IMR-90 (cell line): Measurements from ENCODE around the gene DARS1. TPM values are rescaled to one million over a fixed set of nuclear protein-coding genes. Genes with fewer than 3 reads are reported as not detected.

Experiments used
- ATAC-seq: fragments of 200-7000 bp; cut with Tn5 transposase; 2 replicates; pipeline ENCODE4 v1.9.1; 2020; ENCODE audit warnings: low read depth, mild to moderate bottlenecking, moderate library complexity
- BruUV-seq: library from RNA; stranded (reverse); fragments of 400-500 nt; replicated peaks from 2 replicates; lab custom pipeline; 2021; lab: Mats Ljungman, UMichigan
- CTCF ChIA-PET: fragments of 300-600 bp; formaldehyde crosslinking; extraction: SDS; loops from one replicate; lab custom pipeline; 2021; ENCODE audit warnings: antibody characterized with exemption; lab: Yijun Ruan, JAX
- POLR2A ChIA-PET: fragments of 300-600 bp; sonication (Branson Sonifier 250); formaldehyde crosslinking; loops from one replicate; lab custom pipeline; 2022; ENCODE audit warnings: antibody characterized with exemption; ENCODE audit not compliant: unreplicated experiment; lab: Charles Lee
- DNase-seq: peaks from one replicate; pipeline ENCODE4 v3.0.0; 2013
- H2AFZ ChIP-seq: replicated peaks from 2 replicates; pipeline ENCODE3; 2013; ENCODE audit warnings: low read length, mild to moderate bottlenecking; ENCODE audit not compliant: poor library complexity
- H2AK5ac ChIP-seq: 2 replicates; pipeline ENCODE4 v1.6.1; 2013; ENCODE audit warnings: low read depth, low read length, inconsistent platforms
- H2AK9ac ChIP-seq: replicated peaks from 2 replicates; pipeline ENCODE3; 2013; ENCODE audit warnings: mild to moderate bottlenecking, low read depth, low read length, moderate library complexity; ENCODE audit not compliant: poor library complexity
- H2BK120ac ChIP-seq: 2 replicates; pipeline ENCODE4 v1.6.1; 2013; ENCODE audit warnings: low read depth, low read length, inconsistent platforms
- H2BK15ac ChIP-seq: 3 replicates; pipeline ENCODE4 v1.6.1; 2013; ENCODE audit warnings: low read depth, low read length, inconsistent platforms
- H2BK20ac ChIP-seq: 2 replicates; pipeline ENCODE4 v1.6.1; 2013; ENCODE audit warnings: low read depth, mild to moderate bottlenecking, inconsistent platforms, low read length, moderate library complexity
- H2BK5ac ChIP-seq: 2 replicates; pipeline ENCODE4 v1.6.1; 2013; ENCODE audit warnings: mild to moderate bottlenecking, low read depth, low read length, inconsistent platforms; ENCODE audit not compliant: poor library complexity, severe bottlenecking
- H3K14ac ChIP-seq: replicated peaks from 2 replicates; pipeline ENCODE4 v1.6.1; 2013; ENCODE audit warnings: low read depth, low read length, inconsistent platforms
- H3K18ac ChIP-seq: 2 replicates; pipeline ENCODE4 v1.6.1; 2013; ENCODE audit warnings: low read depth, low read length, control low read depth
- H3K23ac ChIP-seq: 2 replicates; pipeline ENCODE4 v1.6.1; 2013; ENCODE audit warnings: low read depth, low read length, inconsistent platforms
- H3K27ac ChIP-seq: 2 replicates; pipeline ENCODE4 v1.5.1; 2013; ENCODE audit warnings: mild to moderate bottlenecking, control low read depth, low read length; ENCODE audit not compliant: insufficient read depth
- H3K27me3 ChIP-seq: 2 replicates; pipeline ENCODE4 v1.6.1; 2013; ENCODE audit warnings: low read length; ENCODE audit not compliant: control insufficient read depth, insufficient read depth
- H3K36me3 ChIP-seq: 2 replicates; pipeline ENCODE4 v1.6.1; 2013; ENCODE audit warnings: low read length, mixed read lengths; ENCODE audit not compliant: control insufficient read depth, insufficient read depth
- H3K4ac ChIP-seq: 2 replicates; pipeline ENCODE4 v1.6.1; 2013; ENCODE audit warnings: low read depth, low read length, inconsistent platforms
- H3K4me1 ChIP-seq: 2 replicates; pipeline ENCODE4 v1.6.1; 2013; ENCODE audit warnings: low read length, mixed read lengths; ENCODE audit not compliant: control insufficient read depth, insufficient read depth
- H3K4me2 ChIP-seq: 2 replicates; pipeline ENCODE4 v1.6.1; 2013; ENCODE audit warnings: low read depth, mild to moderate bottlenecking, control low read depth, low read length, moderate library complexity
- H3K4me3 ChIP-seq: 2 replicates; pipeline ENCODE4 v1.5.1; 2013; ENCODE audit warnings: low read depth, mild to moderate bottlenecking, control low read depth, low read length, moderate library complexity; ENCODE audit not compliant: insufficient read depth
- H3K56ac ChIP-seq: 2 replicates; pipeline ENCODE4 v1.6.1; 2013; ENCODE audit warnings: low read length, inconsistent platforms; ENCODE audit not compliant: insufficient read depth; ENCODE audit errors: extremely low read depth
- H3K79me1 ChIP-seq, 2 experiments: 2 replicates each; pipeline ENCODE4 v1.6.1; 2013; ENCODE audit warnings: low read length in 2 of 2, inconsistent platforms in 1 of 2, low read depth in 1 of 2
- H3K9ac ChIP-seq: 2 replicates; pipeline ENCODE4 v1.6.1; 2013; ENCODE audit warnings: low read depth, low read length, control low read depth
- H3K9me1 ChIP-seq: 2 replicates; pipeline ENCODE4 v1.6.1; 2013; ENCODE audit warnings: low read length, inconsistent platforms; ENCODE audit not compliant: insufficient read depth
- H3K9me3 ChIP-seq: 2 replicates; pipeline ENCODE4 v1.6.1; 2013; ENCODE audit warnings: low read length; ENCODE audit not compliant: control insufficient read depth, insufficient read depth
- H4K20me1 ChIP-seq: 2 replicates; pipeline ENCODE4 v1.6.1; 2013; ENCODE audit warnings: low read length, inconsistent platforms; ENCODE audit not compliant: insufficient read depth
- H4K5ac ChIP-seq: 2 replicates; pipeline ENCODE4 v1.6.1; 2013; ENCODE audit warnings: mild to moderate bottlenecking, low read depth, low read length, control low read depth
- H4K8ac ChIP-seq, 2 experiments: 2 replicates each; pipeline ENCODE4 v1.6.1; 2013; ENCODE audit warnings: low read depth in 2 of 2, low read length in 2 of 2, control low read depth in 1 of 2, inconsistent platforms in 1 of 2
- H4K91ac ChIP-seq: 2 replicates; pipeline ENCODE4 v1.6.1; 2013; ENCODE audit warnings: low read depth, low read length, inconsistent platforms; ENCODE audit not compliant: insufficient read depth
- BHLHE40 ChIP-seq: fragments of 150-350 bp; IDR thresholded peaks from 2 replicates; pipeline ENCODE4 v1.6.1; 2016; ENCODE audit warnings: mild to moderate bottlenecking, low read depth, low read length
- CEBPB ChIP-seq: IDR thresholded peaks from 2 replicates; pipeline ENCODE4 v1.6.1; 2012; ENCODE audit warnings: low read depth, low read length, improper control_type of control experiment
- CHD1 ChIP-seq: IDR thresholded peaks from 2 replicates; pipeline ENCODE4 v1.6.1; 2012; ENCODE audit warnings: low read depth, low read length, improper control_type of control experiment
- ELK1 ChIP-seq: fragments of 150-350 bp; IDR thresholded peaks from 2 replicates; pipeline ENCODE4 v1.6.1; 2016; ENCODE audit warnings: low read depth, mild to moderate bottlenecking, low read length, moderate library complexity, borderline replicate concordance
- FOS ChIP-seq: fragments of 150-350 bp; IDR thresholded peaks from 2 replicates; pipeline ENCODE4 v1.6.1; 2016; ENCODE audit warnings: low read depth, low read length
- MAZ ChIP-seq: IDR thresholded peaks from 2 replicates; pipeline ENCODE4 v1.6.1; 2012; ENCODE audit warnings: low read depth, mild to moderate bottlenecking, low read length, improper control_type of control experiment, moderate library complexity, borderline replicate concordance
- MXI1 ChIP-seq: IDR thresholded peaks from 2 replicates; pipeline ENCODE4 v1.6.1; 2012; ENCODE audit warnings: low read depth, mild to moderate bottlenecking, low read length, moderate library complexity, borderline replicate concordance
- NFE2L2 ChIP-seq: fragments of 150-350 bp; IDR thresholded peaks from 2 replicates; pipeline ENCODE4 v1.6.1; 2016; ENCODE audit warnings: low read depth, mild to moderate bottlenecking, low read length
- POLR2A ChIP-seq: IDR thresholded peaks from 2 replicates; pipeline ENCODE4 v1.6.1; 2012; ENCODE audit warnings: mild to moderate bottlenecking, low read depth, low read length
- RCOR1 ChIP-seq: IDR thresholded peaks from 2 replicates; pipeline ENCODE4 v1.6.1; 2012; ENCODE audit warnings: mild to moderate bottlenecking, low read length, improper control_type of control experiment; ENCODE audit not compliant: insufficient replicate concordance
- RFX5 ChIP-seq: IDR thresholded peaks from 2 replicates; pipeline ENCODE4 v1.8.0; 2012; ENCODE audit warnings: low read depth, mild to moderate bottlenecking, low read length, moderate library complexity
- SMC3 ChIP-seq: fragments of 150-350 bp; IDR thresholded peaks from 2 replicates; pipeline ENCODE4 v1.6.1; 2016; ENCODE audit warnings: low read depth, mild to moderate bottlenecking, antibody characterized with exemption, low read length, moderate library complexity
- dilution Hi-C: fragments of 300-500 bp; cut with HindIII; formaldehyde crosslinking; loops from one replicate; pipeline ENCODE4 v1.14.3; 2018; ENCODE audit warnings: low sequenced_read_pairs; ENCODE audit not compliant: unreplicated experiment
- in situ Hi-C: fragments of 300-500 bp; cut with MboI; formaldehyde crosslinking; loops from 3 replicates; pipeline ENCODE4 v1.14.3; 2019; ENCODE audit warnings: low sequenced_read_pairs, inconsistent platforms, mixed read lengths
- intact Hi-C: fragments of 100-400 bp; cut with micrococcal nuclease; formaldehyde crosslinking; loops from 2 replicates; pipeline ENCODE4 v1.10.0; 2022
- polyA plus RNA-seq, 3 experiments: library from polyadenylated mRNA; depleted of rRNA; stranded (reverse); fragments of >200 nt; gene quantifications; 2 replicates each; pipeline ENCODE4 v1.2.3, GENCODE V29; 2012; ENCODE audit warnings: low replicate concordance in 1 of 3
- total RNA-seq: library from RNA; depleted of rRNA; stranded (reverse); fragments of >200 nt; gene quantifications from 2 replicates; pipeline ENCODE4 v1.2.3, GENCODE V29; 2012

DARS1 gene
- total and polyA plus RNA-seq, 2 of the 4 experiments (the other 2 are of a cell fraction): 56.5 to 66.5 TPM

- ATAC-seq: no peak
These were observed 48.9 kb downstream of the DARS1 start for GRCh38 chr2:135936524-135936923.

More at GRCh38 chr2:135936524-135936923, 48.9 kb downstream of the DARS1 start:
- Histone ChIP-seq H3K23ac (no peak overlapping the region), H3K18ac (no peak overlapping the region), H4K20me1 (no peaks in the 10 kb centered on the region), H3K14ac (no peak overlapping the region), H2AK9ac (no peak overlapping the region), H3K56ac (no peak overlapping the region), H3K9me1 (no peaks in the 10 kb centered on the region), H4K5ac (no peak overlapping the region), H3K9me3 (no peaks in the 10 kb centered on the region), H2BK20ac (no peak overlapping the region), H3K4ac (no peak overlapping the region), H3K4me3 (no peak overlapping the region), H4K91ac (no peak overlapping the region), H2BK15ac (no peak overlapping the region), H4K8ac (no peak overlapping the region), H3K27ac (no peak overlapping the region), H2BK120ac (no peak overlapping the region), H3K4me2 (no peak overlapping the region), H3K36me3 (peaks cover 4% of the 10 kb centered on the region; the same call in 1 of the 2 replicates), H2BK5ac (no peak overlapping the region), H3K4me1 (no peaks in the 10 kb centered on the region), H3K79me1 (peaks cover 2 to 8% of the 10 kb centered on the region in 2 experiments; a peak in 3 of 4 replicates), H2AFZ (no peak overlapping the region), H3K9ac (no peak overlapping the region), H3K27me3 (no peaks in the 10 kb centered on the region), H2AK5ac (no peak overlapping the region)
- in situ Hi-C loops: no loop called here
- CTCF ChIA-PET: no interaction called here
- dilution Hi-C loops: no loop called here
- no TSS peak for BruUV-seq
- POLR2A ChIA-PET: interaction anchor here (0.6 kb wide), 1 partner anchor 449 kb away, joined by 3 read pairs; no protein-coding TSS in a partner anchor
- intact Hi-C loops: no loop called here
- TF ChIP-seq POLR2A: no peak
- no peak for TF ChIP-seq CHD1
- no peak for TF ChIP-seq FOS
- no peak for TF ChIP-seq BHLHE40
- TF ChIP-seq CEBPB: no peak
- no peak for TF ChIP-seq MXI1
- no peak for TF ChIP-seq NFE2L2
- TF ChIP-seq RFX5: no peak
- no peak for TF ChIP-seq SMC3
- TF ChIP-seq RCOR1: no peak
- no peak for TF ChIP-seq MAZ
- no peak for TF ChIP-seq ELK1
- DNase-seq: no peak
